ENCODE data around the gene LAMC1.

LAMC1 gene

DNA sequence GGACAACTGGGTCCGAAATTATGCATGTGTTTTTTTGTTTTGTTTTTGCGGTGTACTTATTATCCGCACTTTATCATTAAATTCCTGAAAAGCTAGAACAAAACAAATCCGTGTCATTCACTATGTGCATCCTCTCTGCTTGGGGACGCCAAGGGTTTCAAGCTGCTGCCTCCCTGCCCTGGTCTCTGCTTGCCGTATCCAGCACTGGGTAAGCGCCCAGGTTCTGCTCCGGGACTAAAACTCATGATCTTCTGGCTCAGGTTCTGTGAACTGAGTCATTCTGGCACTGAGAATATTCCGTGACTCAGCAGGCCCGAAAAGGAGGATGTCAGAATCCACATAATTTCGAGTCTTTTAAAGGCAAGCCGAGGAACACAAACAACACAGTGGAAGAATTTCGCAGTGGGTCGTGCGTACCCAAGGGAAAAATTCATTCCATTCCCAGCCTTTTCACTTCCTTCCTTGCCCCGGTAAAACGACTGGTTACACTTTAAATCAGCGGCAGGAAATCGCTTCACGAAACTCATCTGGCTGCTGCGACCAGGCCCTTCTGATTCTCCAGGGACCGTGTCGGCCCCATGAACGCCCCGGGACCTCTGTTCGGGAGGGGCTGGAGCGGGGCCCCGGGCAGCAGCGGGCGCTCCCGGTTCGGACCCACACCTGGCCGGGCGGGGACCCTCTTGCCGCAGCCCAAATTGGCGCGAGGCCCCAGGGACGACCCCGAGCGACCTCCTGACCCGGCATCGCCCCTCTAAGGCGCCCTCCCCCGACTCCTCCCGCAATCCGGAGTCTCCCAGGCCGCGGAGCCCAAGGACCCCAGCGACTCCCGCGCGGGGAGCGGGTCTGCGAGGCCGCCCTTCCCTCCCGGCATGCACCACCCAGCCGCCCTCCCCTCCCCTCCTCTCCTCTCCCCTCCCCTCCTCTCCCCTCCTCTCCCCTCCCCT, 746 bp upstream of the LAMC1 start (continued):
- TF ChIP-seq, protein P1, sequence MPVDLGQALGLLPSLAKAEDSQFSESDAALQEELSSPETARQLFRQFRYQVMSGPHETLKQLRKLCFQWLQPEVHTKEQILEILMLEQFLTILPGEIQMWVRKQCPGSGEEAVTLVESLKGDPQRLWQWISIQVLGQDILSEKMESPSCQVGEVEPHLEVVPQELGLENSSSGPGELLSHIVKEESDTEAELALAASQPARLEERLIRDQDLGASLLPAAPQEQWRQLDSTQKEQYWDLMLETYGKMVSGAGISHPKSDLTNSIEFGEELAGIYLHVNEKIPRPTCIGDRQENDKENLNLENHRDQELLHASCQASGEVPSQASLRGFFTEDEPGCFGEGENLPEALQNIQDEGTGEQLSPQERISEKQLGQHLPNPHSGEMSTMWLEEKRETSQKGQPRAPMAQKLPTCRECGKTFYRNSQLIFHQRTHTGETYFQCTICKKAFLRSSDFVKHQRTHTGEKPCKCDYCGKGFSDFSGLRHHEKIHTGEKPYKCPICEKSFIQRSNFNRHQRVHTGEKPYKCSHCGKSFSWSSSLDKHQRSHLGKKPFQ (tag by site-specific recombination; IDR thresholded peaks at IDR 0.05), result 0 out of 2 replicates have a peak, but pooled peaks have one; percentile 17
- TF ChIP-seq, protein P2, sequence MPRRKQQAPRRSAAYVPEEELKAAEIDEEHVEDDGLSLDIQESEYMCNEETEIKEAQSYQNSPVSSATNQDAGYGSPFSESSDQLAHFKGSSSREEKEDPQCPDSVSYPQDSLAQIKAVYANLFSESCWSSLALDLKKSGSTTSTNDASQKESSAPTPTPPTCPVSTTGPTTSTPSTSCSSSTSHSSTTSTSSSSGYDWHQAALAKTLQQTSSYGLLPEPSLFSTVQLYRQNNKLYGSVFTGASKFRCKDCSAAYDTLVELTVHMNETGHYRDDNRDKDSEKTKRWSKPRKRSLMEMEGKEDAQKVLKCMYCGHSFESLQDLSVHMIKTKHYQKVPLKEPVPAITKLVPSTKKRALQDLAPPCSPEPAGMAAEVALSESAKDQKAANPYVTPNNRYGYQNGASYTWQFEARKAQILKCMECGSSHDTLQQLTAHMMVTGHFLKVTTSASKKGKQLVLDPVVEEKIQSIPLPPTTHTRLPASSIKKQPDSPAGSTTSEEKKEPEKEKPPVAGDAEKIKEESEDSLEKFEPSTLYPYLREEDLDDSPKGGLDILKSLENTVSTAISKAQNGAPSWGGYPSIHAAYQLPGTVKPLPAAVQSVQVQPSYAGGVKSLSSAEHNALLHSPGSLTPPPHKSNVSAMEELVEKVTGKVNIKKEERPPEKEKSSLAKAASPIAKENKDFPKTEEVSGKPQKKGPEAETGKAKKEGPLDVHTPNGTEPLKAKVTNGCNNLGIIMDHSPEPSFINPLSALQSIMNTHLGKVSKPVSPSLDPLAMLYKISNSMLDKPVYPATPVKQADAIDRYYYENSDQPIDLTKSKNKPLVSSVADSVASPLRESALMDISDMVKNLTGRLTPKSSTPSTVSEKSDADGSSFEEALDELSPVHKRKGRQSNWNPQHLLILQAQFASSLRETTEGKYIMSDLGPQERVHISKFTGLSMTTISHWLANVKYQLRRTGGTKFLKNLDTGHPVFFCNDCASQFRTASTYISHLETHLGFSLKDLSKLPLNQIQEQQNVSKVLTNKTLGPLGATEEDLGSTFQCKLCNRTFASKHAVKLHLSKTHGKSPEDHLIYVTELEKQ (tag by site-specific recombination; IDR thresholded peaks at IDR 0.05; ENCODE audit: borderline replicate concordance), result peak; percentile 5; the same call in 1 of the 2 replicates
- TF ChIP-seq ZNF121 (tag by site-specific recombination; IDR thresholded peaks at IDR 0.05), result no peak
- TF ChIP-seq ZNF266 (tag by site-specific recombination; IDR thresholded peaks at IDR 0.05; ENCODE audit: low read depth), result no peak
- TF ChIP-seq ZNF19 (tag by site-specific recombination; IDR thresholded peaks at IDR 0.05; ENCODE audit: low read depth), result no peak
- no peak for TF ChIP-seq ZNF626 (tag by site-specific recombination; IDR thresholded peaks at IDR 0.05)
- peak; percentile 94 for TF ChIP-seq ZNF366 (tag by site-specific recombination; conservative IDR thresholded peaks at IDR 0.05)
- no peak for TF ChIP-seq ZNF777 (tag by site-specific recombination; IDR thresholded peaks at IDR 0.05; ENCODE audit: borderline replicate concordance)
- no peak for TF ChIP-seq EGR2 (tag by site-specific recombination; IDR thresholded peaks at IDR 0.05; ENCODE audit: low read depth)
- TF ChIP-seq, protein P3, sequence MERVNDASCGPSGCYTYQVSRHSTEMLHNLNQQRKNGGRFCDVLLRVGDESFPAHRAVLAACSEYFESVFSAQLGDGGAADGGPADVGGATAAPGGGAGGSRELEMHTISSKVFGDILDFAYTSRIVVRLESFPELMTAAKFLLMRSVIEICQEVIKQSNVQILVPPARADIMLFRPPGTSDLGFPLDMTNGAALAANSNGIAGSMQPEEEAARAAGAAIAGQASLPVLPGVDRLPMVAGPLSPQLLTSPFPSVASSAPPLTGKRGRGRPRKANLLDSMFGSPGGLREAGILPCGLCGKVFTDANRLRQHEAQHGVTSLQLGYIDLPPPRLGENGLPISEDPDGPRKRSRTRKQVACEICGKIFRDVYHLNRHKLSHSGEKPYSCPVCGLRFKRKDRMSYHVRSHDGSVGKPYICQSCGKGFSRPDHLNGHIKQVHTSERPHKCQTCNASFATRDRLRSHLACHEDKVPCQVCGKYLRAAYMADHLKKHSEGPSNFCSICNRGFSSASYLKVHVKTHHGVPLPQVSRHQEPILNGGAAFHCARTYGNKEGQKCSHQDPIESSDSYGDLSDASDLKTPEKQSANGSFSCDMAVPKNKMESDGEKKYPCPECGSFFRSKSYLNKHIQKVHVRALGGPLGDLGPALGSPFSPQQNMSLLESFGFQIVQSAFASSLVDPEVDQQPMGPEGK (tag by site-specific recombination; IDR thresholded peaks at IDR 0.05), result peak; percentile 87
- TF ChIP-seq, protein P4, sequence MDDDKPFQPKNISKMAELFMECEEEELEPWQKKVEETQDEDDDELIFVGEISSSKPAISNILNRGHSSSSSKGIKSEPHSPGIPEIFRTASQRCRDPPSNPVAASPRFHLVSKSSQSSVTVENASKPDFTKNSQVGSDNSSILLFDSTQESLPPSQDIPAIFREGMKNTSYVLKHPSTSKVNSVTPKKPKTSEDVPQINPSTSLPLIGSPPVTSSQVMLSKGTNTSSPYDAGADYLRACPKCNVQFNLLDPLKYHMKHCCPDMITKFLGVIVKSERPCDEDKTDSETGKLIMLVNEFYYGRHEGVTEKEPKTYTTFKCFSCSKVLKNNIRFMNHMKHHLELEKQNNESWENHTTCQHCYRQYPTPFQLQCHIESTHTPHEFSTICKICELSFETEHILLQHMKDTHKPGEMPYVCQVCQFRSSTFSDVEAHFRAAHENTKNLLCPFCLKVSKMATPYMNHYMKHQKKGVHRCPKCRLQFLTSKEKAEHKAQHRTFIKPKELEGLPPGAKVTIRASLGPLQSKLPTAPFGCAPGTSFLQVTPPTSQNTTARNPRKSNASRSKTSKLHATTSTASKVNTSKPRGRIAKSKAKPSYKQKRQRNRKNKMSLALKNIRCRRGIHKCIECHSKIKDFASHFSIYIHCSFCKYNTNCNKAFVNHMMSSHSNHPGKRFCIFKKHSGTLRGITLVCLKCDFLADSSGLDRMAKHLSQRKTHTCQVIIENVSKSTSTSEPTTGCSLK (tag by site-specific recombination; IDR thresholded peaks at IDR 0.05), result no peak
- TF ChIP-seq, protein P5, sequence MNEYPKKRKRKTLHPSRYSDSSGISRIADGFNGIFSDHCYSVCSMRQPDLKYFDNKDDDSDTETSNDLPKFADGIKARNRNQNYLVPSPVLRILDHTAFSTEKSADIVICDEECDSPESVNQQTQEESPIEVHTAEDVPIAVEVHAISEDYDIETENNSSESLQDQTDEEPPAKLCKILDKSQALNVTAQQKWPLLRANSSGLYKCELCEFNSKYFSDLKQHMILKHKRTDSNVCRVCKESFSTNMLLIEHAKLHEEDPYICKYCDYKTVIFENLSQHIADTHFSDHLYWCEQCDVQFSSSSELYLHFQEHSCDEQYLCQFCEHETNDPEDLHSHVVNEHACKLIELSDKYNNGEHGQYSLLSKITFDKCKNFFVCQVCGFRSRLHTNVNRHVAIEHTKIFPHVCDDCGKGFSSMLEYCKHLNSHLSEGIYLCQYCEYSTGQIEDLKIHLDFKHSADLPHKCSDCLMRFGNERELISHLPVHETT (tag by site-specific recombination; IDR thresholded peaks at IDR 0.05), result peak; percentile 63
- TF ChIP-seq ZNF785 (tag by site-specific recombination; IDR thresholded peaks at IDR 0.05), result no peak
- TF ChIP-seq HOXD13 (CRISPR knock-in tag; IDR thresholded peaks at IDR 0.05; ENCODE audit: borderline replicate concordance), result no peak
- peak; percentile 76 for TF ChIP-seq ZNF501 (tag by site-specific recombination; IDR thresholded peaks at IDR 0.05)
- TF ChIP-seq ZNF521 (tag by site-specific recombination; IDR thresholded peaks at IDR 0.05), result no peak
- peak; percentile 60; the same call in 1 of the 2 replicates for TF ChIP-seq IKZF3 (tag by site-specific recombination; IDR thresholded peaks at IDR 0.05)
- TF ChIP-seq ZNF133 (tag by site-specific recombination; IDR thresholded peaks at IDR 0.05), result no peak
- TF ChIP-seq ZNF514 (tag by site-specific recombination; IDR thresholded peaks at IDR 0.05), result no peak
- no peak; the same call in 1 of the 2 replicates for TF ChIP-seq GLI2 (tag by site-specific recombination; IDR thresholded peaks at IDR 0.05; ENCODE audit: borderline replicate concordance, low read depth)
- TF ChIP-seq, protein P6, sequence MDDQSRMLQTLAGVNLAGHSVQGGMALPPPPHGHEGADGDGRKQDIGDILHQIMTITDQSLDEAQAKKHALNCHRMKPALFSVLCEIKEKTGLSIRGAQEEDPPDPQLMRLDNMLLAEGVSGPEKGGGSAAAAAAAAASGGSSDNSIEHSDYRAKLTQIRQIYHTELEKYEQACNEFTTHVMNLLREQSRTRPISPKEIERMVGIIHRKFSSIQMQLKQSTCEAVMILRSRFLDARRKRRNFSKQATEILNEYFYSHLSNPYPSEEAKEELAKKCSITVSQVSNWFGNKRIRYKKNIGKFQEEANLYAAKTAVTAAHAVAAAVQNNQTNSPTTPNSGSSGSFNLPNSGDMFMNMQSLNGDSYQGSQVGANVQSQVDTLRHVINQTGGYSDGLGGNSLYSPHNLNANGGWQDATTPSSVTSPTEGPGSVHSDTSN (CRISPR knock-in tag; IDR thresholded peaks at IDR 0.05), result no peak
- TF ChIP-seq ZNF843 (tag by site-specific recombination; IDR thresholded peaks at IDR 0.05), result no peak
- no peak for TF ChIP-seq ZBTB1 (tag by site-specific recombination; IDR thresholded peaks at IDR 0.05)
- 0 out of 2 replicates have a peak, but pooled peaks have one; percentile 13 for TF ChIP-seq ZNF558 (tag by site-specific recombination; IDR thresholded peaks at IDR 0.05)
- TF ChIP-seq ZEB2 (tag by site-specific recombination; IDR thresholded peaks at IDR 0.05), result peak; percentile 88
- no peak for TF ChIP-seq KLF9 (tag by site-specific recombination; IDR thresholded peaks at IDR 0.05; ENCODE audit: low read depth)
- TF ChIP-seq GLIS1 (tag by site-specific recombination; IDR thresholded peaks at IDR 0.05), result no peak; the same call in 1 of the 2 replicates

All from HEK293 (cell line).